GM18870 (cell line): Measurements from ENCODE around the gene UBE2E2.
"Not testable (repeated sequence)": the region's sequence is repeated elsewhere in the genome, so short reads cannot be mapped to it uniquely, and the experiment has no call there.

ENCODE experiments used
- ATAC-seq: cut with Tn5 transposase; IDR thresholded peaks from one replicate; pipeline ENCODE4 v1.9.1; 2021; ENCODE audit warnings: moderate library complexity; ENCODE audit not compliant: unreplicated experiment

The UBE2E2 gene

DNA sequence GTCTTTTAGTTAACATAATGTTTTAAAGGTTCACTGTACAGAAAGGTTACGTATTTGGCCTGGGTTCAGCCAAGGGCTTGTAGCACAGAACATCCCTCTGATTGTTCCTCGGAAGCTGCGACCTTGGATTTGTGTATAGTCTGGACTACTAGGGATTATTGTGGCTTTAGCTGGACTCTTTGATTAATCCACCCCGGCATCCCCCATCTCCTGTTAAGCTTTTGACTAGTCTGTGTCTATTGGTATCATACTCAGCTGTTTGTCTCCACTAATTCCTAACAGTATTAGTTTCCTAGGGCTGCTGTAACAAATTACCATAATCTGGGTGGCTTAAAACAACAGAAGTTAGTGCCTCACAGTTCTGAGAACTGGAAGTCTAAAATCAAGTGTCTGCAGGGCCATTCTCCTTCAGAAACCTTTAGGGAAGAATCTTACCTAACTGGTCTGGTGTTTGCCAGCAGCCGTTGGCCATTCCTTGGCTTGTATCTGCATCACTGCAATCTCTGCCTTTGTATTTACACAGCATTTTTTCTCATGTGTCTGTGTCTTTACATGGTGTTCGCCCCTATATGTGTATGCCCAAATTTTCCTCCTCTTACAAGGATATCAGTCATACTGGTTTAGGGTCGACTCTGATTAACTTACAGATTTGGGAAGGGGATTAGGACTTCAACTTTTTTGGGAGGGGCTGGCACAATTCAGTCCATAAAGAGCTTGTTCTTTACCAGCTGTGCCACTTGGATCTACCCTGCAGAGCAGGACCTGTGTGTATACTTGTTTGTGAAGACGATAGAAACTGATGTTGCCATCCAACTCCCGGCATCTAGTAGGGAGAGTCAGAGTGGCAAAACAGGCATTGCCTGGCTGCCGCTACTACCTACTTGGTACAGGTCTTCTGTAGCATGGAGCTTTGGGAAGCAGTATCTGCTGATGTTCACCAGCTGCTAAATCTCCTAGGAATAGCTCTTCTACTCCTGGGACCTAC is 117.8 kb downstream of the UBE2E2 start:
- no peak for ATAC-seq

DNA sequence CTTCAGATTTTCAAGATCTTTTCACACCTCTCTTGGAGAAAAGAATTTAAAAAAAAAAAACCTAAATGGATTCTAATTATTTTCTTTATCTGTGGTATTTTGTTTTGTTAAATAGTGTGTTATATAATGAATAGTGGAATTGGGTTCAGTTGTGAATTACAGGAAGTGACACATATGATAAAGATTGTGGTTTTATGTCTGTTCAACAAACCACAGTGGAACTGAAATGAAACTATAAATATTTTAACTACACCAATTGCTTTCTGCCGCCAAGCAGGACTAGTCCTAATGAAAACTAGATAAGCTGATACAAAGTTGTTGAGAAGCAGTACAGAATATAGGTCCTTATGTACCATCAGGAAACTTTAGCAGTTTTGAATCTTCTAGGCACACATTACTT is 121.6 kb downstream of the UBE2E2 start:
- peak; percentile 54 for ATAC-seq

DNA sequence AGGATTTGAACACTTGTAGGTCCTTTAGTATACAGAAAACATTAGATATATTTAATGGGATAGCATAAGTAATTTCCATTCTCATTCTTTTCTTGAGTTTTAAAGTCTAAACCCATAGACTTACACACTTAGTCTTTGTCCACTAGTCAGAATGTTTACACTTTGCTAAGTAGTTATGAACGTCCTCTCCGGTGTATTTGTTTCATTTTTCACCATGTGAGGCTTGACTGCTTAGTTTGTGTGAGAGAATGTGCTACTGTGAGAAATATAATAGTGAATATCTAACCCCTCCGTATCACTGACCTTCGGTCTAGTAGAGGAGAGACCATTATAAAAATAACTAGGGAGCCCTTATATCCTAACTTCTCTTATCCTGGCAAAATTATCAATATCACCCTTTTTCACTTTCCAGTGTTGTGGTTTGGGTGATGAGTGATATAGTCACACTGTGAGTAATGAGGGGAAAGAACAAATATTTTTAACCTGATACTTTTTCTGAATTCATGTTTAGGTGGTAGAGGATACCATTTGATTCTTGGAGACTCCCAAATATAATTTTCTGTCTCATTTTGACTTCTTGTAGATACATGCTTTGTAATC is 122.4 kb downstream of the UBE2E2 start:
- peak; percentile 60 for ATAC-seq

DNA sequence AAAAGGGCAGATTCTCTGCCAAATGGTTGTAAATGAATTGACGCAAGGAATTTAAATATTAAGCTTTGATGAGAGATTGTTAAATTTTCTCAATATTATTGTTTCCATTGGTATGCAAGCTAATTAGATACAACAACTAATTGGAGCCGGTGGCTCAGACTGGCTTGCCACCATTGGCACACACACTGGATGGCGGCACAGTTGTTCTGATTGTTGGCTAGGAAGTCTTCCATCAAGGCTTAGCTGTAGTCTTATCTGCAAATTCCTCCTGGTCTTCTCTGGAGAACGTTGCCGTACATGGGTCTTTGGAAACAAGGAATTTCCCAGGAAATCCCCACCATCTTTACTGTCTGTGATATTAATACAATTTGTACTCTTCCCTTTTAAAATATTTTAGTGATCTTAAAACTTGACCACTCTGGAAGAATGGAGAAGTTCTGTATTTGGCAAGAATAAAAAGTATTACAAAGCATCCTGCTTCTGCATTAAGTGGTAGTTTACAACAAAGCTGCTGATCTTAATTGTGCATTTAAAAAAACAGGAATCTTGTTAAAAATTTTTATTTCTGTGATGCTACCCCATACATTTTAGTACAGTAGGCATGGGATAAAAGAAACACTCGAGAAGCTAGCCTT is 126.5 kb downstream of the UBE2E2 start:
- no peak for ATAC-seq

DNA sequence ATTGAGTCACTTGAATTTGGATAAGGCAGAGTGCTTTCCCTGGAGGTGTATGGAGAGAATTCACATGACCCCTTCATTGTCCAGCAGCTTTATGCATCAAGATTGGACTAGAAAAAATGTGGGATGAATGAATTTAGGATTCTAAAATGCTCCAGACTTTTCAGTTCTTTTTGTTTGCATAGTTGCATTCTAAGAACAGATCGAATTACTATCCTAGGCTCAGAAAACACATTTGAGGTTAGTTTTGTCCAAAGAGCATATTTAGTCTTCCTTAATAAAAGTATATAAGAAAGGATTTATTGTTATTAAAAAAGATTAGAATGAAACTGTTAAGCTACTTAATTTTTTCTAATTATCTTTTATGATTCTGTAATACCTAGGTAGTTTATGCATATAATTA is 127.4 kb downstream of the UBE2E2 start:
- no peak for ATAC-seq

DNA sequence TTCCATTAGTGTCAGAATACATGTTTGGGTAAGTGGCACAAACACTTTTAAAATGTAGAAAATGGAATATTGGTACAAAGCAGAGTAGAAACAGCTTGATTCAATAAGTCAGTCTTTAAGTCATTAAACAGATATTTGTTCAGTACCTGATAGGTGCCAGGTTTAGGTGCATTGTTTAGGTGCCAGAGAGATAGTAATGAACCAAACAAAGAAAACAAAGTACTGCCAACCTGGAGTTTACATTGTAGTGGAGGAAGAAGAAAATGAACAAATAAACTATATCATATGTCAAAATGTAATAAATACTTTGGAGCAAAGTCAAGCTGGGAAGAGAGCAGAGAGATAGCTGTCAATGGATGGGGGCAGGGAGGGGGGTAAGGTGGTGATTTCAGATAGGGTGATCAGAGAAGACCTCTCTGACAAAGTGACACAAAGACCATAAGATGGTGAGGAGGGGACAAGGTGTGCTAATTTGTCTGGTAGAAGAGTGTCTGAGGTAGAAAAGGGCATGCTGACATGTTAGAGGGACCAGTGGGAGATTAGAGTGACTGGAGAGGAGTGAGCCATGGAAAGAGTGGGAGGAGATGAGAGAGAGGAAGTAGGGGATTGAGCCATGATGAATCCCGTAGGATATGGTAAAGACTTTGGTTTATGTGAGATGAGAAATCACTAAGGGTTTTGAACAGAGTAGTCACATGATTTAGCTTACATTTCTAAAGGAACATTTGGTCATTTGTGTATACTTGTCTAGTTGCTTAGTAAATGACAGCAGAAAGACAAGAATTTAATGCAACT is 128.2 kb downstream of the UBE2E2 start:
- ATAC-seq: no peak

DNA sequence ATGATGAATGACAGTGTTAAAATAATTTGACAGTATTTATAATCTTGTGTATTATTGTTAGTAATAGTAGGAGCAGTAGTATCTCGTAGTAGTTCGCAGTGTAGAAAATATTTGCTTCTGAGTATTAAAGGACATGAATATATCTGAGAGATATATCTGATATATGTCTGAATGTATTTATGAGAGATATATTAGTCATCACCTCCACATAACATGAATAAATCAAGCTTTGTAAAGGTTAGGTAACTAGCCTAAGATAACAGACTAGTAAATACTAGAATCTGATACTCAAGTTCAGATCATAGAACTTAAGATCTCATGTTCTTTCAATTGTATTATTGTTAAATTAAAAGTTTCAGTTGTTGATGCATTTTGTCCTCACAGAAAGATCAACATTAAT is 130.5 kb downstream of the UBE2E2 start:
- ATAC-seq: no peak

DNA sequence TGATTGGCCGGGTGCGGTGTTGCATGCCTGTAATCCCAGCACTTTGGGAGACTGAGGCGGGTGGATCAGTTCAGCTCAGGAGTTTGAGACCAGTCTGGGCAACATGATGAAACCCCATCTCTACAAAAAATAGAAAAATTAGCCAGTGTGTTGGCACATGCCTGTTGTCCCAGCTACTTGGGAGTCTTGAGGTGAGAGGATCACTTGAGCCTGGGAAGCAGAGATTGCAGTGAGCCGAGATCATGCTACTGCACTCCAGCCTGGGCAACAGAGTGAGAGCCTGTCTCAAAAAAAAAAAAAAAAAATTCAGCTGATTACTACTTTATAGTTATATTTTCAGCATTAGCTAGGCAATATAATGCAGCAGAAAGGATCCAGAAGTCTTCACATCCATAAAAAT is 133.7 kb downstream of the UBE2E2 start:
- ATAC-seq: not testable (repeated sequence)

DNA sequence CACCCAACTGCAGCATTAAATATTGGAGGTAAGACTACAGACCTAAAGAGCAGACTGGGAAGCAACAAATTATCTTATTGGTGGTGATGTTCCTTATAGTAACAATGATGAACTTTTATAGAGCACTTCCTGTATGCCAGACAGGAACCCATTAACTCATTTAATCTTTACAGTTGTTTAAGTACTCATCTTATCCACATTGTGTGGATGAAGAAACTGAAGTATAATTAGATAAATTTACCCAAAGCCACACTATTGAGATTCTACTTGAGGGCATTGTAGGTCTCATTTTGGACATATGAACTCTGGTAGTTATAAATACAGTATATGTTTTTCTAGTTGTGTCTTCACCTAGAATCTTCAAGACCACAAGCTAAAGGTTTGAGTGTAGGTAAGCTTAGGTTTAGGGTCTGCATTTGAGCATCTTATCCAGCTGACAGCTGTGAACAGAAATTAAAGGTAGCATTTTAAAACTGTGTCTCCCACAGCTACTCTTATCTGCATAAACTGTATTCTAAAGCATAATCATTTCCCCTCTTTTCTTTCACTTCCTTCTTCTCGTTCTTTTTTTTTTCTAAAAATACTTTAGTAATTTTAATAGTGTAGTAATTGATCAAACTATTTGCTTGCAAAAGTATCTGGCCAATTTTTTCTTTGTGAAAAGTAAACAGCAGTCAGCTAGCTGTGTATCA is 138.2 kb downstream of the UBE2E2 start:
- peak; percentile 62 for ATAC-seq

DNA sequence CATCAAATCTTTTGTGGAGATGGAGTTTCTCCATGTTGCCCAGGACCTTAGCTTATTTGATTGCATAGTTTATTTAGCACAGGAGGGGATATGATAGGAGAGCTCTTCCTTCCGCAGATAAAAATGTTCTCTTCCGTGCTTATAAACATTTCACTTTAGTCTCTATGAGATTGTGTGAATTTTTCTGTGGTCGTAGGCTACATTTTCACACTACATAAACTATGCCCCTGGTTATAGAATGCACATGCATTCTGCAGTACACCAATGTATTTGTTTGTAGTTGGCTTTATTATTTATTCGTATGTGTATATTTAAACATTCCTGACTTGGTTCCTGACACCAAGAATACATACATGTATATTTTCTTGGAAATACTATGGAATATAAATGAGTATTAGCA is 139.2 kb downstream of the UBE2E2 start:
- no peak for ATAC-seq

DNA sequence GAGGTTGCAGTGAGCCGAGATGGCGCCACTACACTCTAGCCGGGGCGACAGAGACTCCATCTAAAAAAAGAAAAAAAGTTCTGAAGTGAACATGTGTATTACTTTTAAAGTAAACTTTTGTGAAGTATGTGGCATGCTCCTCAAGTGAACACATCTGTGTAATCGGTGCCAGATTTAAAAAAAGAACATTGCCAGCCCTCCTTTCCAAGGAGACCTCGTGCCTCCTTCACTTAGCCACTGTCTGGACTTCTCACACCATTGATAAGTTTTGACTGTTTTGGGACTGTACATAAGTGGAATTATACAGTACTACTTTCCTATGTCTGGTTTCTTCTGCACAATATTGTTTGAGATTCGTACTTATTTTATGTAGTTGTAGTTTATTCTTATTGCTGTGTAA is 140.4 kb downstream of the UBE2E2 start:
- ATAC-seq: no peak

DNA sequence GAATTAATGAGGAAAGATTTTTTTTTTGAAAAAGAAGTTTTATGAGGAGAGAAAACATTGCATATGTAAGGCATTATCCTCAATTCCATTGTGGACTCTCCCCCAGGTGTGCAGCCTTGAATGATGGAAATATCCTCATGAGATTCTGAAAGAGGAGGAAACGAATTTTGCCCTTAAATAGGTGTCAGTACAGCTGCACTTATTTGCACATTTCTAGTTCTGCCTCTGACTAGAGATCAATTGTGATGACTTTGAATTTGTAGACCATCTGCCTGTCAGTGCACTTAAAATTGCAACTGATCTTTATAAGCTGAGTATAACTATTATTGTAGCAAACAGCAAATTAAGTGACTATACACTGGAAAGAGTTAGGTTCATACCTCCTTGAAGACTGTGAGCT is 141.8 kb downstream of the UBE2E2 start:
- no peak for ATAC-seq

DNA sequence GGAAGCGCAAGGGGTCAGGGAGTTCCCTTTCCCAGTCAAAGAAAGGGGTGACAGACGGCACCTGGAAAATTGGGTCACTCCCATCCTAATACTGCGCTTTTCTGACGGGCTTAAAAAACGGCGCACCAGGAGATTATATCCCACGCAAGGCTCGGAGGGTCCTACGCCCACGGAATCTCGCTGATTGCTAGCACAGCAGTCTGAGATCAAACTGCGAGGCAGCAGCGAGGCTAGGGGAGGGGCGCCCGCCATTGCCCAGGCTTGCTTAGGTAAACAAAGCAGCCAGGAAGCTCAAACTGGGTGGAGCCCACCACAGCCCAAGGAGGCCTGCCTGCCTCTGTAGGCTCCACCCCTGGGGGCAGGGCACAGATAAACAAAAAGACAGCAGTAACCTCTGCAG is 146.3 kb downstream of the UBE2E2 start:
- not testable (repeated sequence) for ATAC-seq

DNA sequence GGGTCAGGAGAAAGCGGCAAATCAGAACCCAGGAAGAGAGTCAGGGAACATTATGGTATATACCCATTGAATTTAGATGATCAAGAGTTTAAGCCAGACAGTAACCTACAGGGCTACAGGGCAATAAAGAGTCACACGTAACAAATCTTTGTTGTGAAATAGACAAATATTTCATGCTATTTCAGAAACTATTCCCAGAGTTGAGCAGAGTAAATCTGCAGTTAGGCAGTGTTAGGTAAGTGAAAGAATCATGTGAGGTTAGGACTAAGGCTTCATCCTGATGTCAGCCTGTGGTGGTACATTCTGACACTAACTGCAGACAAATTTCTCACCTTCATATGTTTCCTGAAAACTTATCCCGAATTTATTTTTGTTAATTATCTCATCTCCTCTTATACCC is 153.0 kb downstream of the UBE2E2 start:
- ATAC-seq: no peak

DNA sequence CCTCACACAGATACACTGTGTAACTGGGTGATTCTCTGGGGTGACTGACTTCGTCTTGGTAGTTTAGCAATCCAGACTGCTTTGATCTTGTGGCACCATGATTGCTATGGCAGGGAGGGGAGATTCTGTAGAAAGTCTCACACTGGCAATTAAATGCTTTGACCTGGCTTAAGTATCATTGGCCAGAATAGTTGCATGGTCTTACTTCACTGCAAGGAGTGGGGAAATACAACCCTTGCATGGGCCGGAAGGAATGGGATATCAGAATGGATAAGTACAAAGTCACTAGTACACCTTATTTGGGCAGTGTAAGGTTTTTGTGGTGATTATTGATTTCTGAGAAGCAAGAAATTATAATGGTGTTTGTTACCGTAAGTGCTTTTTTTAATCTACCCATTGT is 153.8 kb downstream of the UBE2E2 start:
- no peak for ATAC-seq

DNA sequence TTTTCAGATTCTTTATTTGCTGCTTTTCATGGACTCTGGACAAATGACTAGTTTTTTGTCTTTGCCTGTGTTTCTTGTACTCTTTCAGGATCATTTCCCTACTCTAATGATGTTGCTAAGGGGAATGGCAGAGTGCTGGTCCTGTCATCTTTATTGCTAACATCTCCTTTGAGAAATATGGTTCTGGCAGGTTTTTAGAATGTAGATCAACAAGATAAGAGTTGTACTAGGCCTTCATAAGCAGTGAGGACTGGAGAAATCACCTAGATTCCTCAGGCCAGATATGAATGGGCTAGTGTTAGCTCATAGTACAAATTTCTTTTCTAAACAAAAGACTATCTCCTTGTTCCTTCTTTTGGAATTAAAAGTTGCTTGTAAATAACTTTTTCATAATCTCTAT is 156.0 kb downstream of the UBE2E2 start:
- ATAC-seq: no peak

DNA sequence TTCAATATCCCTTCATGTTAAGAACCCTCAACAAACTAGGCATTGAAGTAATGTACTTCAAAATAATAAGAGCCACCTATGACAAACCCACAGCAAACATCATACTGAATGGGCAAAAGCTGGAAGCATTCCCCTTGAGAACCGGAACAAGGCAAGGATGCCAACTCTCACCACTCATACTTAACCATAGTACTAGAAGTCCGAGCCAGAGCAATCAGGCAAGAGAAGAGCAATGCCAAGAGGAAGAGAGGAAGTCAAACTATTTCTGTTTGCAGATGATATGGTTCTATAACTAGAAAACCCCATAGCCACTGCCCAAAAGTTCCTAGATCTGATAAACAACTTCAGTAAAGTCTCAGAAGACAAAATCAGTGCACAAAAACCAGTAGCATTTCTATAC is 161.9 kb downstream of the UBE2E2 start:
- no peak for ATAC-seq

DNA sequence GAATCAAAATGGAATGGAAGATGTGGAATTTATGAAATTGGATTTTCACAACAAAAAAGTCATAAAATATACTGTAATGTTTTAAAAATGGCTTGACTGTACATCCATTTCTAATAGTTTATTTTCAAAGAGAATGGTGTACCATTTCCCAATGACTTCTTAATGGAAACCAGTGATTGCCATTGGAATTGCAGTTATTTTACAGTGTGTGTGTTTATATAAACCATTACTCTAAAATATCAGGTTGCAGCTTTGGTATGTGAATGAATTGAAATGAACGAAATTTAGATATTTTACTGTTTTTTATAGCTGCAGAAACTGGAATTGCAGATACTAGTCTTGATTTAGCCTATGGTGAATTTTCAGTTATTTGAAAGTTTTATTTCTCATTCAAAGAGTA is 165.6 kb downstream of the UBE2E2 start:
- ATAC-seq: no peak

DNA sequence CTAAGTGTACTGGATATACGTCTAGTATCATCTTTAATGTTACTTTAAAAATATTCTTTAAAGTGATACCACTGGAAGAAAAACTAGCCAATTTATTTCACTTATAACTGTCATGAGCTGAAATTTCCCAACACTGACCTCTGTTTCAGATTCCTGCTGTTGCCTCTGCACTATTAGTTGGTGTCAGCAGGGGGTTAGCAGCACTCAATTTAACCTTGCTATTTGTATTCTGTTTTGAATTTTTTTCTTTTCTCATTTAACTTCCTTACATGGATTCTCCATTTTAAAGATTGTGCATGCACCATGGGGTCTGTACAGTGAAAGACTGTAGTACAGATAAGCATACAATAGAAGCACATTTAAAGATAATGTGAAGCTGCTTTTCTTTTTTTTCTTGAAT is 169.2 kb downstream of the UBE2E2 start:
- ATAC-seq: no peak

DNA sequence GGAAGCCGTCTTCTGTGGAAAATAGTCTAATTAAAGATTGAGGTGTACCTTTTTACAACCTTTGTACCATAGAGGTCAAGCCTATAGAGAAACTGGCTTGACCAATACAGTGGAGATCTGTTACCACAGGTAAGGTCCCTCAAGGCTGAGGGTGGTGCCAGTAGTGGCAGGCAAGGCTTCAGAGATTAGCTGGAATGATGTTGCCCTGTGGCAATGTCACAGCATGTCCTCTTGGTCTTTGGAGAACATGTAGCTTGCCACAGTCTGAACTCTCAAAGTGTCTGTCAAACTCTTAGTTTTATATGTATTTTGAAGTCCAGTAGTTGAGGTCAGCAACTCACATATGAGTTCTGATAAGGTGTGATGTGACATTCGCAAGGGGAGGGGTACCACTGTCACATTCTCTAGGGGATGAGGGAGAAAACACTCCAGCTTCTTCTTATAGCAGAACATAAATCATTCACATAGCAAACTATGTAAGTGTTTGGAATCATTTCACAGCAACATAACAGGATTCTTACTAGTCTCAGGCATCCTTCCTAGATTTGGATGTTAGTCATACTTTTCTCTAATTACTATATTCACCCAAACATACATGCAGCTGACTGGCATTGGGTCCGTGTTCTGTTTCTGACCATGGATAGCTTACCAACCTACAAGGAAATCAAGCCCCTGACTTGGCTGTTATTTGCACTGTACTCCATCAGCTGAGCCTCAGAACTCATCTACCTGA is 173.6 kb downstream of the UBE2E2 start:
- no peak for ATAC-seq
